ENCODE measurements around the gene XYLT1.

XYLT1 gene

DNA sequence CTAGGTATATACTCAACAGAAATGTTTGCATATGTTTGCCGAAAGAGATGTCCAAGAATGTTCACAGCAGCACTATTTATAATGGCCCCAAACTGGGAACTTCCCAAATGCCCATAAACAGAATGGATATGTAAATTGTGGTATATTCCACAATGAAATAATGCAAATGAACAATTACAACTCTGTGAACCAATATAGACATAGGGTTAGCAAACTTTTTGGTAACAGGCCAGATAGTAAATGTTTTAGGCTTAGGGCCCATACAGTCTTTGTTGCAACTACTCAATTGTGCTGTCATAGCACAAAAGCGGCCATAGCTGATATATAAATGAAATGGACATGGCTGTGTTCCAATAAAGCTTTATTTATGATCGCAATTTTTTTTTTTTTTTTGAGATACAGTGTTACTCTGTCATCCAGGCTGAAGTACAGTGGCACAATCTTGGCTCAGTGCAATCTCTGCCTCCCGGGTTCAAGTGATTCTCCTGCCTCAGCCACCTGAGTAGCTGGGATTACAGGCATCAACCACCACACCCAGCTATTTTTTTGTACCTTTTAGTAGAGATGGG is 16.5 kb downstream of the XYLT1 start:
- DNase-seq = no peak

DNA sequence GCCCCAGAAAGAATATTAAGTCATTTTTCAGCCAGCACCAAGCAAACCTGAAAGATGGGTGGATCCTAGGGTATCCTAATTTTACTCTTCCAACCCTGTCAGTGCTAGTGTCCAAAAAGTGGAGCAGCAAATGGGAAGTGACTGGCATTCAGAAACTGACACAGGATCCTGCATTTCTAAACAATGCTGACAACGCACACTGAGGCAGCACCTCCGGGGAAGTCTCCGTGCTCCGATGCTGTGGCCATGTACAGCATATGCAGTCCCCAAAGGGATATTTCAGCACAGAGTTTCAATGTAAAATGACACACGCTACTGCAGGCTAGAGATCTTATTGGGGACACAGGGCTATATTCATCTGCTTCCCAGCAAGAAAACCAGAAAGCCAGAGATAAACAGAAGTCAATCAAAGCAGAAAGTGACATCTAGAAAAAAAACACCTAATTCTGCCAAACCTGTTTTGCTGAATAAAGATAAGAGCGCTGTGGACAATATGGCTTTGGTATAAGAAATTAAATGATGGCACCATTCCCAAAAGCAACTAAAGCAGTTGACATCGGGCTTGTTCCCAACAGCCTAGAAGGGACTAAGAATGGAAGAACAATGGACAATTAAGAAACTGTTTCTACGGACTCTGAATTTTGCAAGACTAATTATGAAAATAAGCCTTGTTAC is 17.3 kb downstream of the XYLT1 start:
- no peak for DNase-seq

DNA sequence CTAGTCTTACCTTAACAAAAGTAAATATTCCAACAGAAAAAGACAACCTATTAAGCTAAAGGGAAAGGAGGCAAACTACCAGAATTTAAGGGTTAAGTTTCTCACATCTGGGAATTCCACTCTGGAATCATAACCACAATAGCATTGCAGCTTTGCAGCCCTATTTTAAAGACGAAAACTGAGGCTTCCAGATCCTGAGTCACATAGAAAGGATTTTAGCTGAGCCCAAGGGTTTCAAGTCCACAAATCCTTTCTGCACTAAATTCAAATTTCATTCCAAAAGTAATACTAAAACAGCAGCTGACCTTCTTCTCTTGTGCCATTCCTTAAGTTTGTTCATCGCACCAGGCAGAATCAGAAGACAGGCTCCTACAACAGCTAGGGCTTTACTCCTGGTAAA is 17.8 kb downstream of the XYLT1 start:
- no peak for DNase-seq

DNA sequence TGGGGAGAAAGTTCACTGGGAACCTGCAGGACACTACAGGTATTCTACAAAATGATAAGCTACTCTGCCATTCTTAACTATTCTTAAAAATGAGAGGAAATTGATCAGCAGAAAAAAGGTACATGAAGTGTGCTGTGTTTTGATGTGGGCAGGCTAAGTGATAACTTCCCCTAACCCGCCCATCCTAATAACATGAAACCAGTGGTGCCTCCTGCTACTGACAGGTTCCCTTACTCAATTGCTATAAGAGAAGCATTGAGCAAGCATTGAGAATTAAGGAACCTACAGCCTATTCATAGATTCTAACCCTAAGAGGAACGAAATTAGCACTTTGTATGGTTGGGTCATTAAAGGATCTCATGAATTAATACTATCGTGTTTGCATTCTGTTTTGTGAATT is 18.9 kb downstream of the XYLT1 start:
- DNase-seq = no peak

DNA sequence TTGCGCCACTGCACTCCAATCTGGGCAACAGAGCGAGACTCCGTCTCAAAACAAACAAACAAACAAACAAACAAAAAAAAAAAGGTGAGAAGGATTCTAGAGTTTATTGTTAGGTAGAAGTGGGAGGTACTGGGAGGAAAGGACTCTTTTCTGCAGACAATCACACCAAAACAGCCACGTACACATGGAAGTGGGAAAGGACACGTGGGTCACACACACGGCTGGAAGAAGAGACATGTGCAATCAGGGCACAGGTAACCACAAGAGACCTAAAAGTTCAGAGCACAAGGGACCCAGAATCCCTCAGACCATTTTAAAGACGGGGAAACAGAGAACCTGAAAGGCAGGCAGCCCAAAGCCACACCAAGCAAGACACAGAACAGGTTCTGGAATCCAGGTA is 20.5 kb downstream of the XYLT1 start:
- DNase-seq = no peak

DNA sequence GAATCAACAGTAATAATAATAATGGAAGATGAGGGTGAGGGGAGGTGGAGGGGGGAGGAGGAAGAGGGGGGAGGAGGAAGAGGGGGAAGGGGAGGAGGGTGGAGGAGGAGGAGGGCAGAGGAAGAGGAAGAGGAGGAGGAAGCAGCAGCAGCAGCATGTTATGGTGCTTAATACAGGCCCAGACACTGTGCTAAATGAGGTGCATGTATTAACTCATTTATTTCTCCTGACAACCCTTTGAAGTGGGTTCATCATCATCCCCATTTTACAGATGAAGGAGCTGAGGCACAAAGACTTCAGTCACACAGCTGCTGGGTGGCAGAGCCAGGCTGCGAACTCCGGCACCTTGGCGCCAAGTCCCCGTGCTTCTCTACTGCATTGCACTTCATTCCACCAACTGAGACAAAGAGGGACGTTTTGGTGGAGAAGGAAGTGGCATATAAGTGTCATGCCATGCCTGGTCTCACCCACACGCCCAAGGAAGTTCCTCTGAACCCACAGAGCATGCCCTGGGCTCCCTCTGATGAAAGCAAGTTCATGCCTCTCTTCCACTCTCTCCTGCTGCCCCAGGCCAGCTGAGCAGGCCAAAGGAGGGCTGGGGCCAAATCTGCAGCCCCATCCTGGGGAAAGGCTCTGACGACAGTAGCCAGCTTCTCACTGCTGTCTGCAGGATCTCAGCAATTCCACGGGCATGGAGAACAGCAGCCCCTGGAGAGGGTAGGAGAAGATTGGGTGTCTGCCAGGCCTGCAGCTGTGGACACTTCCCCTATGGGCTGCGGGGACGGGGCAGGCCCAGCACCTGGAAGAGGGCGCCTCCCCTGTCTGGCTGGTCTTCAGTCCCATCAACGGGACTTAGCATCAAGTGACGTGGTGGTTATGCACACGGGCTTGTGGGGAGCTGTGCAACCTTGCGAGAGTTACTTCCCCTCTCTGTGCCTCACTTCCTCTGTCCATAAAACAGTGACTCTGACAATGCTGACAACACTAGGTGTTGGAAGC is 21.8 kb downstream of the XYLT1 start:
- DNase-seq = no peak

DNA sequence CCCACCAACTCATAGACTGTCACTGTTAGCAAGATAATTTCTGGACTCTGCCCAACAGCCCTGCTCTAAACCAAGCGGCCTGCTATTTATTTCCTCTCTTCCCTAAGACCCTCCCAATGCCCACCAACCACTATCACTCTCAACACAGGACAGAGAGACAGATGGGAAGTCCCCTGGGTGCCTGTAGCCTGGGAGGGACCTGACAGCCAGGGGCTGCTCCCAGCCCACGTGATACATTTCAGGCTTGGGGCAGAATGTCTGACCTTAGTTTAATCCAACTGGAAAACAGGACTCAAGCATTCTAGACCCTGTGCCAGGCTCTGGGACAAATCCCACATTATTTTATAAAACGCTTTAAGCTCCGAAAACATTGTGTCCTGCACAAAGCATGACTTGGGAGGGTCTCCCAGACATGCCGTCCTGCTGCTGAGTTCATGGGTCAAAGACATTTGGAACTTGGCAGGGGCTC is 23.6 kb downstream of the XYLT1 start:
- DNase-seq = no peak

DNA sequence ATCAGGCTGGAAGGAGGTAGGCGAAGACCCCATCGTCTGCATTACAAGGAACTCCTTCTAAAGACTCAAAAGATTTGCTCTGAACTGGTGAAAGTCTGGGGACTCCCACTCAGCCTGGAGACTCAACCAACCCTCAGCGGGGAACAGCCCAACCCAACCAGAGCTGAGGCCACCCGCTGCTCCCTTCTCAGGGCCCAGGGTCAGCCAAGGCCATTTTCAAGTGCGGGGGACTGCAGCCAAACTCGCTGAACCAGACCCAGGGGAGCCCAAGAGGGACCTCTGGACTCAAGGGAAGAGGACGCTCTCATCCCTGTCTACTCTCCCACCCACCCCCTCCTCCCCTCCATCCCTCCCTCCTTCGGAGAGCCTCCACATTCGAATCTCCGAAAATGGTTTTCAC is 24.1 kb downstream of the XYLT1 start:
- no peak for DNase-seq

DNA sequence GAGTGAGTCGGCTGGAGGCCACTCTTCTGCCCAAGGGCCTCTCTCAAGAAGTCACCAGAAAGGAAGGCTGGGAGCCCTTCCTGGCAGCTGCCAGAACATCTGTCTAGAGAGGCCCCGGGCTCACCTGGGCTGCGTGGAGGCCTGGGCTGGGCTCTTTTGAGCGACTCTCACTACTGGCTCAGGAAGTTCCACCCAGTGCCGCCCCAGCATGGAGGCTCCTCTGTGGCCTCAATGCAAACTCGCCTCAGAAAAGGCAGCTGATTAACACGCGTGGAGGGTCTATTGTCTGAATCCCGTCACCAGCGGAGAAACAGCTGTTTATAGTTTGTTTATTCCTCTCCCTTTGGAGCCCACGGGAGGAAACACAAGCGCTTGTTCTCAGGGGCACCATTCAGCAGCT is 25.3 kb downstream of the XYLT1 start:
- DNase-seq = no peak

DNA sequence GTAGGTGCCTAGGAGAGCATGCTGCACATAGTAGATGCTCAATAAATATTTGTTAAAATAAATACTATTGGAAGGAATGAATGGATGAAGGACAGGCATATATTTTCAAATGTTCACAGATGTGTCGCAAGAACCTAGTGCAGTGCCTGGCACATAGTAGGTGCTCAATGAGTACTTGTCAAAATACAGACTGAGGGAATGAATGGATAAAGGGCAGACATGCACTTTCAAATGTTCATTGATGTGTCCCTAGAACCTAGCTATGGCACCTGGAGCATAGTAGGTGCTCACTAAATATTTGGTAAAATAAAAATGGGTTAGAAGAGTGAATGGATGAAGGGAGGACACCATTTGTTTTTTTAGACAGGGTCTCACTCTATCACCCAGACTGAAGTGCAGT is 26.1 kb downstream of the XYLT1 start:
- DNase-seq = no peak

DNA sequence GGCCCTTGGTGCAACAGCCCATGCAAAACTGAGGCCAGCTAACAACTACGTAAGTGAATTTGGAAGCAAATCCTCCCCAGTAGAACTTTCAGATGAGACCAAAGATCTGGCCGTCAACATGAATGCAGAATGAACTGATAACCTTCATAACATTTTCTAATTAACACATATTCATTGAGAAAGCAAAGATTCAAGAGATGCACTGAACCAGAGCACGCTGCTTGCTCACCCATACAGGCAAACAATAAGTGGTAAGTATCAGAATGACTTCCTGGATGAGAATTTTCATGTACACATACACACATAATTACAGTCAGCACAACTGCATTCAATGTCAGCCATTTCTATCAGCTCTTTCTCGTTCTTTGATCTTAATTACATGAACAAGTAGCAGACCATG is 30.6 kb downstream of the XYLT1 start:
- no peak for DNase-seq

DNA sequence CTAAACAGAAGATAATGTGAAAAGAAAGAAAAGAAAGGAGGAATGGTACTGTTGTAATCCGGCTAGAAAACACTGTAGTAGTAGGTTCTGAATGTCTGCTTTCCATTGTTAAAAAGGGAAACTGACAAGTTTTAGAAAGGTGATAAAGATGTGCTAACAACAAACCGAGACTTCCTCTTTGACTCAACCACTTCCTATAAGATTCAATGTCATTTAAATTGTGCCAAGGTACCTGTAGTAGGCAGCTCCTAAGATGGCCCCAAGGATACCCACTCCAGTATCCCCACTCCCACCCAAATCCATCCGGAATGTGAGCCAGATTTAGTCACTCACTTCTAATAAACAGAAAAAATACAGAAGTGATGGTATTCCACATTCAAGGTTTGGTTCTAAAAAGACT is 31.2 kb downstream of the XYLT1 start:
- DNase-seq = no peak

DNA sequence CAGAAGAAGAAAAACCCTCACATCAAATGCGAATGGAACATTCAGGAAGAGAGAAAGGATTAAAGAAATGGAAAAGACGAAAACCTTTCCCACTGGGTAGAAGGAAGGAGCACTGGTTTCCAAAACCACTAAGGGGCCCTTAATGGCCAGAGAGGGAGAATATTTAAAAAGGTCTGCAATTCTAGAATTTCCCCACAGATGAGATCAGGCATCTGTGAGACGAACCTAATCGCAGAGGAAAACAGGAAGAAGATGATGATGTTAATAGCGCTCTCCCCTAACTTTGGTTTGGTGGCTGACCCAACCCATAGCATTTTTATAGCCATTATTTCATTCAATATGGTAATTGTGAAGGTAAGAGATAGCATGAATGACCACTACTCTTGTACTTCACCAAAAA is 32.8 kb downstream of the XYLT1 start:
- no peak for DNase-seq

DNA sequence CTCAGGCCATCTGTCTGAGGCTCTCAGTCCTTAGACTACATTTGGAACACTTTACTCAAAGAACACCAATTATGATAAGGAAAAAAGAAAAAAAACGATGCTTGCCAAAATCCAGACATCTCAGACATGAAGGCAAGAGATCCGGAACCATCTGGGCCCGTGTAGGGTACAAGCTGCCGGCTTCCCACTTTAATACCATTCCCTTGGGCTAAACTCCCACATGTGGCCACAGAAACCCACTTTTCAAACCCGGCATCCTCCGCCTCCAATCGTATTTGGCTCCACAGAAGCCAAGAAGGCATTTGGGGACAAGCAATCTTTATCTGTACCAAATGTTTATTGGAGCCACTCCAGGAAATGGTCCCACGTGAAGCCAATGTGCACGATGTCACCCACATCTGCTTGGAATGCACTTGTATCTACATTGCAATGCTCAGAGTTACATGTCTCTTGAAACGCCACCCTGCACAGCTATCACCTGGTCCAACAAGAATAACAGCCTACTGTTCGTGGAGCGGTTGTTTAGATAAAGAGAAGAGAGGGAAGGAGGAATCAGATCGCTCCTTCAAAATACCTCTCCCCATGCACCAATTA is 33.5 kb downstream of the XYLT1 start:
- no peak for DNase-seq

DNA sequence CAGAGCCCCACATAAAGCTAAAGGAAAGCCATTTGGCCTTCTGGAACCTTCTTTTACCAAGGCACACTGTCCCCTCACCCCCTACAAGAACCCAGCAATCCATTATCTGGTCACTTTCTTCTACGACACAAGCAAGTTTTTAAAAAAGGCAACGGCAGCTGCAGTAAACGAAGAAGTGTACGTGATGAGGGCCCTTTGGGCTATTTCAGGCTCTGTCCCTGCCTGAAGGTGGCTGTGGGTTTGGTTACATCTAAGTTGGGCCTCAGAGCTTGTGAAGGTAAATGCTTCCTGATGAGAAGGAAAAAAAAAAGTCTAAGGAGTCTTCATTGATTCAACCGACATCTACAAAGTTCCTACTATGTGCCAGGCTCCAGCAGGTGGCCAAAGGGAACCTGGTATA is 35.4 kb downstream of the XYLT1 start:
- DNase-seq = no peak

DNA sequence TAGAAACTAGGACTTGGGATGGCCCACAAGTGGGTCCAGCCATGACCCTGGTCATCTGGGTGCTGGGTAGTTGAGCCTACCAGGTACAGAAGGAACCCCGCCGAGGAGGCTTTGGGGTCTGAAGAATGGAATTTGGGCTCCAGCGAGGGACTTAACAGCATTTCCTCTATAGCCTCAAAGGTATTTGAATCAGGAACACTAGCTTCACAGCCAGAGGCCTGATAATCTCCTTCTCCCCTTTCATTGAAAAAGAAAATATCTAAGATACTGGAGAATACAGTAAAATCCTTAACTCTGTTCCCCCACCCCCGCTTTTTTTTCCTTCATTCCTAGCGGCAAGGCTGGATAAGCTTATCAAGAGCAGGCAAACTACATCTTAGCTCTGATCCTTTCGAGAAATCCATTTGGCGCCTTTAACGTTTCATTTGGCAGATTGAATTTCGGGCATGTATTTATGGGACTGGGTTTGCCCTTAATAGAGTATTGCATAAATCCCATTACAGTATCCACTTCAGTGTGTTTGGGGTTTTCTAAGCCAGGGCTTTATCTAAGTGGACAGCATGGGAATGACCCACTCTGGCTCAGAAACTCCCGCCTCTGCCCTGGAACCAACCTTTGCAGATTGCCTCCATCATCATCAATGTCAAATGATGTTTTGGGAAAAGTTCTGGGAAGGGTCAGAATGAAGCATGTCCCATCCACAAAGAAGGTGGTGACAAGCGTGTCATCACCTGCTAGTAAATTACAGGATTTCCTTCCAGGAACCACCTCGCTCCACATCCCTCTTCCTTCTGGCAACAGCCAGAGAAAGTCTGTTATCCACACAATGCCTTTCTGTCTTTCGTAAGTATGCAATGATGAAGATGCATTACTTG is 36.9 kb downstream of the XYLT1 start:
- no peak for DNase-seq

DNA sequence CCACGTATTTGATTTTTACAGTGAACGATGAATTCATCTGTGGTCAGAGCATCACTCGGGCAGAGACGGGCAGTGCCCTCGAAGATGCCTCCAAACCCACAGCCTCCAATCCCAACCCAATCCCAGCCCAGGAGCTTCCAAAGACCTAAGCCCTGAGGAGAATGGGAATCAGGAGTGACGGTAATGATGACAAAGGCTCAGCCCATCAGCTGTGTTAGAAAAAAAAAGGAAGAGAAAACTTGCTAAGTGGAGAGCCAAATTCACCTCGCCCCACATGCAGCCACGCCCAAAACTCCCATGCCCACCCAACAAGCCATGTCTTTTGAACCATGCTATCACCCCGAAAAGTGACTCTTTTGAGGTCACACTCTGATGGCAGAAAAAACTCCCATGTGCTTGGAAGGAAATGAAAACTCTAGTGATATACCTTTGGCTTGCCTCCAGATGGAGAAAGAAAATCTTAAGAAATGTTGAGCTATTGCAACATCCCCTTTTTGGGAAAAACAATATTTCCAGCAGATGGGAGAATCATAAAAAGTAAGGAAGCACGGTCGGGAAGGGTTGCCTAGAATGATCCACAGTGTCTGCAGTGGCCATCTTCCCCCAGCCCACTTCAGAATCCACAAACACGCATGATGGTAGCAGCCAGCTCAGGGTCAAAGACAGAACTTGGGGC is 37.7 kb downstream of the XYLT1 start:
- DNase-seq = no peak

DNA sequence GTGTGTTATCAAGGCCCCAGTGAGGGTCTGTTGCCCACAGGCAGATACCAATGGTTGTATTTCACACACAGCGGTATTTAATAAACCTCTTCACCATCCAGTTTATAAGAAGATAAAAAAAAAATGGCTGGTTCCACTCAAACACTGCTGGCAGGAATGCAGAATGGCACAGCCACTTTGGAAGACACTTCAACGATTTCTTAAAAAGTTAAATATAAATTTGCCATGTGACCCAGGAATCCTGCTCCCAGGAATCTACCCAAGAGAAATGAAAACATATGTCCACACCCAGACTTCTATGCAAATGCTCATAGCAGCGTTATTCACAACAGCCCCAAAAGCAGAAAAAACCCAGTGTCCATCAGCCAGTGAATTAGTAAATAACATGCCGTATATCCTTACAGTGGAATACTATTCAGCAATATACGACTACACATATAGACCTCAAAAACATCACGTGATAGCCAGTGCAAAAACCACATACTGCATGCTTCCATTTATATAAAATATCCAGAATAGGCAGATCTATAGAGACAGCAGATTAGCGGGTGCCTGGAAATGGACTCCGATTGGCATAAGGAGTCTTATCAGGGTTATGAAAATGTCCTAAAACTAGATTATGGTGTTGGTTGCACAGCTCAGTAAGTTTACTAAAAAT is 38.7 kb downstream of the XYLT1 start:
- no peak for DNase-seq

DNA sequence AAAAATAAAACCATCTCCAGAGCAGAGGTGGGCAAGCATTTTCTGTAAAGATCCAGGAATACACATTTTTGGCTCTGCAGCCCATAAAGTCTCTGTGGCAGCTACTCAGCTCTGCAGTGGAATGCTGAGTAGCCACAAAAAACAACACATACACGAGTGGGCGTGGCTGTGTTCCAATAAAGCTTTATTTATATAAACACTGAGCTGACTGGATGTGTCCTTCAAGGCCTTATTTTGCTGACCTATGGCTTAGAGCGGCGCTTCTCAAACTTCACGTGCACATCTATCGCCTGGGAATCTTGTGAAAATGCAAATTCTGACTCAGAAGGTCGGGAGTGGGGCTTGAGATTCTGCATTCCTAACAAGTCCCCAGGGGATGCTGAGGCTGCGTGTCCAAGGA is 39.7 kb downstream of the XYLT1 start:
- no peak for DNase-seq

DNA sequence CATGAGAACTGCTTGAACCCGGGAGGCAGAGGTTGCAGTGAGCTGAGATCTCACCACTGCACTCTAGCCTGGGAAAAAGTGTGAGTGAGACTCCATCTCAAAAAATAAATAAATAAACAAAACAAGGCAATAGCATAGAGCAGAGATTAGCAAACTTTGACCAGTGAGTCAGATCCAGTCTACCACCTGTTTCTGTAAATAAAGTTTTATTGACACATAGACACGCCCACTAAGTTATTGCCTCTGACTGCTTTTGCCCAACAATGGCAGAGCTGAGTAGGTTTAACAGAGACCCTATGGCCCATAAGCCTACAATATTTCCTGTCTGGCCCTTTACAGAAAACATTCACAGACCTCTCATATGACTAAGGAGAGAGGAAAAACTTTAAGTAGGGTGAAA is 44.3 kb downstream of the XYLT1 start:
- DNase-seq = no peak

DNA sequence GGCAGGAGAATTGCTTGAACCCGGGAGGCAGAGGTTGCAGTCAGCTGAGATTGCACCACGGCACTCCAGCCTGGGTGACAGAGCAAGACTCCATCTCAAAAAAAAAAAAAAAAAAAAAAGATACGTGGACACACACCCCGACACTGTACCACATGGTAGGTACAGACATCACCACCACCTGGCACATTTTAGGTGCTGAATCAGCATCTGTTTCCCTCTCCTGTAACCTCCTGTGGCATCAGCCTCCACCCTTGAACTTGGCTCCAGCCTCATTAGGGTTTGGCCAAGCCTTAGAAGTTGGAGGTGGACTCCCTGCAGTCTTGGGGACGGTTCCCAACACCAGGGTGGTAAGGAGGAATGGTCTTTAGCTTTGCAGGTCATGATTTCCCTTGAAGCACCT is 46.0 kb downstream of the XYLT1 start:
- no peak for DNase-seq
